HT1080 (cell line): ENCODE data around the gene THEM5. TPM values are rescaled to one million over a fixed set of nuclear protein-coding genes. Genes with fewer than 3 reads are reported as not detected.

ENCODE experiments used
- DNase-seq: peaks from one replicate; pipeline ENCODE4 v3.0.0-alpha.2; 2015; ENCODE audit warnings: low read depth
- total RNA-seq: library from RNA; depleted of rRNA; stranded (reverse); fragments of >200 nt; shearing (Covaris generic); gene quantifications from 2 replicates; pipeline ENCODE4 v1.2.3, GENCODE V29; 2014

THEM5 gene
- total RNA-seq, 1 experiment from 2014 or later = not detected

DNA sequence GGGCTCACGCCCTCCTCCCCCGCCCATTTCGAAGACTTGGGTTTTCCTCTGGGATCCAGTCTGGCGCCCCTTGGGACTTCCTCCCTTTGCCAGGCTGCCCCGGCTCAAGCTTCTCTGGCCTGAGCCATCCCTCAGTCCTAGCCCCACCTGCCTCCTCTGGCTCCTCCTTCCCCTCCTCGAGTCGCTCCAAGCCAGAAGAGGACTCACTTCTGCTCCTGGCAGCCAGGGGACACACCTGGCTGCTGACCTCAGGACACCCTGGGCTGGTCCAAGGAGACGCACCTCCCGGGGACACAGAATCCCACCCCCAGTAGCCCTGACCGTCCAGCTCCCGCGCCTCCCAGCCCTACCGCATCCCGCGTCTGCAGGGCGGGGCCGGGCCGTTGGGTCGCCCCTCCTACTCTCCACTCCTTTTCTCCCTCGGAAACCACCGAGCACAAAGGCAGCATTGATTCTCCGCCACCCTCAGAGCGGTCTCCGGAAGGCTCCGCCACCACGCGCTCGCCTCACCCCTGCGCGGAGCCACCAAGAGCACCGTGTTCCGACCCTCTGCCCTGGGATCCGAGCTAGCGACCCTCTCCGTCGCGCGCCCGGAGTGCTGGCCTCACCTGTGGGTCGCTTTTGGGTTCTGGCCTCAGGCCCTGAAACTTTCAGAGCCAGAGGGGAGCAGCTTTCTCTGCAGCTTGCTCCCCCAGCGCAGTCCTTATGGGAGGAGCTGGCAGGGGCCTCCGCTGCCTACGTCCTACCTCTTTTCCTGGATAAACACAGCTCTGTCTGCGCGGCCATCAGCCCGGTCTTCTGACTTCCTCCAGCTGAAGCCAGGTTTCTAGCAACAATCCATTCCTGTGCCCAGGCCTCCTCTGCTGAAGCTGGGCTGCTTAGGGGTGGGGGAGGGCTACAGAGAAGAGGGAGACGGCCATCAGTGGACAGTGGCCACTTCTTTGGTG is 13.8 kb downstream of the THEM5 start, which contains the start of gene C2CD4D:
Gene C2CD4D (minus strand): TSS at position 364 of the 947 bp plus-strand sequence. CDS start 831 bp downstream, outside the sequence.
- no peak for DNase-seq

DNA sequence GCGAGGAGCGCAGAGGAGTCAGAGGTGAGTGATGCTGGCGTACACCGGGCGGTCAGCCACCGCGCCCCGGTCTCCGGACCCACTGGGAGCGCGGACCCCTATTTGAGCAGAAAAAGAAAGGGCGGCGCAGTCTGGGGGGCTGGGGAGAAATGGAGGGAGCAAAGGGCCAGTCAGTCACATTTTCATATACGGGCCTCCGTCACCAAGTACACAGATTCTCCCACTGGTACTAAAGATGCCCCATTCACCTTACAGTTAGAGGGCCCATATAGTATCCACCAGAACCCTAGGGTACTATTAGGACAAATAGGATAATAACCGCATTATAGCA is 14.5 kb downstream of the THEM5 start:
- DNase-seq = no peak

DNA sequence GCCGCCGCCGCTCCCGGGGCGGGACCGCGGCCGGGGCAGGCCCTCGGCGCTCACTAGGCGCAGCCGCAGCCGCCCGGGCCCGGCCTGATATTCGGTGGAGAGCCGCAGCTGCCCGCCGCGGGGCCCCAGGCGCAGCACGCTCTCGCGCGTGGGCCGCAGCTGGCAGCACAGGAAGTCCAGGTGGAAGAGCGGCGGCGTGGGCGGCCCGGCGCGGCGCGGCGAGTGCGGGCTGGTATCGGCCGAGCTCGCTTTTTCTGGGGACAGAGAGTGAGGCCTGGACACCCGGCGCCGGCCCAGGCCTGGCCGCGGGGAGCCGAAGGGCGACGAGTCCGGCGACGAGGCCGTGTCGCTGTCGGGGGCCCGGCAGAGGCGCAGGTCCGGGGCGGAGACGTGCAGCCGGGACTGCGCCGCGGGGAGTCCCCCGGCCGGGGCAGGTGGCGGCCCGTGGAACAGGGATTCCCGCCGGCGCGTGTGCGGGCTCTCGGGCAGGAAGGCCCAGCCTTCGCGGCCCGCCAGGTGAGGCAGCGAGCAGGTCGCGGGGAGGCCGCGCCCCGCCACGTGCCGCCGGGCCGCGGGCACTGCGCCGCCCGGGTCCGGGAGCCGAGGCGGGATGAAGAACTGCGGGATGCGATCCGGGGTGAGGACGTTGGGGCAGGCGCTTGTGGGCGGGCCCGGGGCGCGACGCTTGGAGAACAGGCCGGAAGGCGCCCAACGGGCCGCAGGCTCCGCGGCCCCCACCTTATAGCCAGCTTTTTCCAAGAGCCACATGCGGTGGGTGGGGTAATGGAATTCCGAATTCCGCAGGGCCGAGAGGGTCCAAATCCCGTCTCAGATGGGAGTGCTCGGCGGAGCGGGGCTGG is 15.1 kb downstream of the THEM5 start:
- no peak for DNase-seq

GRCh38 chr1:151837884-151838221 is 15.7 kb downstream of the THEM5 start:
- no peak for DNase-seq

DNA sequence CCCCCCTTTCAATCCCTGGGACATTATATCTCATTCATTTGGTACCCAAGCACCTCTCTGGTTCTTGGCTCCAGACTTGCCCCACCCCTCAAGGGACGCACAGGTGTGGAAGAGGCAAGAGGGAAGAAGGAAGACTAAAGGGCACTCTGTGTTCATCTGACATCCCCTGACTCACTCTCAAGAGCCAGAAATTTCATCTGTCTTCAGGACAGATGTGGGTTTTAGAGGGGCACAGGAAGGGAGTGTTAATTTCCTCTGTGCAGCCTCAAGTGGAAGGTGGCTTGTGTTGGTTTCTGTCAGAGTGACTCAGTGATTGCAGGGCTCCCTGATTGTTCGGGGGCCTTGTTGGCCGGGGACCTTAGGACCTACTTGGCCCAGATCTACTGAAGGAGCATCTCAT is 16.3 kb downstream of the THEM5 start:
- peak; percentile 67 for DNase-seq

GRCh38 chr1:151835596-151835995 is 17.9 kb downstream of the THEM5 start:
- DNase-seq = no peak

DNA sequence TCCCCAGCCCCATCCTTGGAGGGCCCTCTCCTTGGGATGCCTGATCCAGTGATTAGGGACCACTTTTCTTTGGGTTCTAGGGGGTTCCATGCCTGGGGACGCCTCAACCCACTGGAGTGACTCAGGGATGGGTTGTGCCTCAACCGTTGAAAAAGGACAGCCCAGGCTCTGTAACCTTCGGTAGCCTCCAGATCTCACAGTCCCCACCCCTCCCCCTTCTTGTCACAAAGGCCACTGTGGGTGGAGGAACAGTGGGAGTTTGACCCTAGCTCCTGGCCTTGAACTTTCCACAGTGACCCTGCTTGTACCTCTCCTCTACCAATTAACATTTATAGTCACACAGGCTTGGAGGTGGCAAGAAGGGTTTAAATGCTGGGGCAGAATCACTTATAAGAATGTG is 19.3 kb downstream of the THEM5 start:
- DNase-seq = no peak

DNA sequence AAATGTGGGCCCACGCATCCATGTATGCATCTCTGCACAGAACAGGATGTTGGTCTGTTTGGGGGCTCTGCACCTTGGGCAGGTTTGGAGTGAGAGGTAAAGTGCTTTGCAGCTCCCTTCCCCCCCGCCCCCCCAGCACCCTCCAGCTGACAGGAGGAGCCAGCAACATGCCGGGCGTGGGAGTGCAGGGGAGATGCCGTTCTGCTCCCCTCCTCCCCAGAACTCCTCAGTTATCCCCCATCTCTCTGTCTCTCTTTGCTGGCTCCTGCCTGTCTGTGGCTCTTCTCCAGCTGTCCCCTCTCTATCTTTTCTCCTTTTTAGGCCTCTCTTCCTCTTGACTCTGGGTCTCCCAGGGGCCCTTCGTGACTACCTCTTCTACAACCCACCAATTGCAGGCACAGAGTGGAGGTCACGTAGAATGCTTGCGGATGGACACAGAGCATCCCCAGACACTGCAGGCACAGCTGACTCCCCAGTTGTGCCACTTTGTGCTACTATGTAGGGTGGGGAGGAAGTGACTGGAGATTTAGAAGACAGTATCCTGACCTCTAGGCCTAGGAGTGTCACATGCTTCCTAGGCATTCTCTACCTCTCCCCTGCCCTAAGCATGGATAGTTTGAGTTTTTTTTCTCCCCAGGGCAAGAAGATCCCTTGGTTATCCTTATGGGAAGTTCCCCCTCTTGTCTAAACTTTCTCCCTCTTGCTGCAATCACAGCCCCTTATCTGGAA is 20.2 kb downstream of the THEM5 start:
- no peak for DNase-seq

DNA sequence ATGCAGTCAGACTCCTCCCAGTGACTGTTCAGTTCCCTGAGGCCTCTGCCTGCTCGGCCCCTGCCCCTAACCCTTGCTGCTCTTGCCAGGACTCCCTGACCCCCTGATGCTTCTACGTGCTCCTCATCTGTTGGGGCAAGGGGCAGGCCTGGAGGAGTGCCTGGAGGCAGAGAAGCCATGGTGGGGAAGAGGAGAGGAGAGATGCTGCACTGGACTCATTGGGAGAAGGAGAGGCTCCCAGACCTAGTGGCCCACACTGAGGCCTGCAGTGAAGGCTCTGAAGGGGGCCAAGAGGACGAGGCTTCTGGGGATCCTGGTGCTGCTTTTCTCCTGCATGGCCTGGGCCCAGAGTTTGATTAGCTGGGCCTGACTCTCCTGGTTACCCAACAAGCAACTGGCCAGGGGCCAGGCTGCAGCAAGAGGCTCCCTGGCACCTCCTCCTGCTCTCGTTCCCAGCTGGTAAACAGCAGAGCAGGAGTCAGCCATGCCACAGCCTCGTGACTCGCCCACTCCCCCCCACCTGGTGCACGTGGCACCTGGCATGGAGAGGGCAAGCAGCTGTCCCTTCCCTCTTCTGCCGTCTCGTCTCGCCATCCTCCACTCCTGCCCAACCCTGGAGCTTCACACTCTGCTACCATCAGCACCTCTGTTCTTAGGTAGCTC is 21.1 kb downstream of the THEM5 start:
- peak; percentile 26 for DNase-seq

GRCh38 chr1:151831605-151832004 is 21.9 kb downstream of the THEM5 start, which contains the start of gene RORC:
TSS of gene RORC (minus strand) at chr1:151831802. CDS start at chr1:151831764, 38 bp downstream.
- no peak for DNase-seq

DNA sequence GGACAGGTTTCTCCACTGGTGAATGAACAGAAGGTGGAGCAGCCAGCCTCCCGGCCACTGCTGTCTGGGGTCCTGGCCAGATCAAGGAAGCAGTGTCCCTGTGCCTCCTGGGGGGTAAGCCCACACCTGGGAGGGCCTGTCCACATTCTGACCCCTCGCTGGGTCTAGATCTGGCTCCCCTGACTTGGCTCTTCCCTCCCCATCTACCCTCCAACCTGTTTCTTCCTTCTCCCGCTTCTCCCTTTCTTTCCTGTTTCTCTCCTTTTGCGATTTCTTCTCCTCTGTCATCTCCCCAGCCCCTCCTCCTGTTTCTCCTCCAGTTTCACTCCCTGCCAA is 22.3 kb downstream of the THEM5 start:
- no peak for DNase-seq

- DNase-seq = no peak
These were observed 23.5 kb downstream of the THEM5 start for GRCh38 chr1:151830055-151830454.

- DNase-seq = no peak
These were observed 24.0 kb downstream of the THEM5 start for GRCh38 chr1:151829352-151830046.

DNA sequence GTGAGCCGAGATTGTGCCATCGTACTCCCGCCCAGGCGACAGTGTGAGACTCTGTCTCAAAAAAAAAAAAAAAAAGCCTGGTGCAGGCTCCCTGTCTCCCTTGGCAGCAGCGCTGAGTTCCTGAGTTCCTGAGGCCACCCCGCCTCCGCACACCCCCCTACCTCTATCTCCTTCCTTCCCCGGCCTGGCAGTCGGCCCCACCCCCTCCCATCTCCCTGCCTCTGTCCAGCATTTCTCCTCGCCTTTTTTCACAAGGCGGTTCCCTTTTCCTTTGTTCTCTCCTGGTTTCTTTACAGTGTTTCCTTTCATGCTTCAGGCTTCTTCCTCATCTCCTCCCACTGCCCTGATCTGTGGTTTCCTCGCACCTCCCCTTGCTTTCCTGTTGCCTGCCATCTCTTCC is 24.6 kb downstream of the THEM5 start:
- peak; percentile 82 for DNase-seq

DNA sequence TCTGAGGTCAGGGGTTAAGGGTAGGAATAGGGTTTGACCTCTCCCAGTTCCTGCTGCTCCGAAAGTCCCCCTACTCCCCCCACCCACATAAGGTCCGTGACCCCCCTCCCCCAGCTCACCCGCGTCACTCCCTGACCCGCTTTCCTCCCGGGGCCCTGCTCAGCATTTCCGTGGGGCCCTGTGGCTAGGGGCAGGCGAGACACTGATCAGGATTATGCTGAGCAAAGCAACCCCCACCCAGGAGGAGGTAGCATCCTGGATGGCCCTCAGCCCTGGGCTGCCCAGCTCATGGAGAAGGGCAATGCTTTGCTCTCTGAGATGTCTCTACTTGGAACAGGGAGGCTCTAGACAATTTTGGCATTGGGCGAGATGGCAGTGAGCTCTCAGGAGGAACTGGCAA is 25.7 kb downstream of the THEM5 start:
- no peak for DNase-seq

GRCh38 chr1:151825751-151826660 is 27.5 kb downstream of the THEM5 start:
- DNase-seq = no peak

GRCh38 chr1:151825204-151825603 is 28.3 kb downstream of the THEM5 start:
- no peak for DNase-seq

GRCh38 chr1:151823175-151823574 is 30.3 kb downstream of the THEM5 start:
- no peak for DNase-seq

DNA sequence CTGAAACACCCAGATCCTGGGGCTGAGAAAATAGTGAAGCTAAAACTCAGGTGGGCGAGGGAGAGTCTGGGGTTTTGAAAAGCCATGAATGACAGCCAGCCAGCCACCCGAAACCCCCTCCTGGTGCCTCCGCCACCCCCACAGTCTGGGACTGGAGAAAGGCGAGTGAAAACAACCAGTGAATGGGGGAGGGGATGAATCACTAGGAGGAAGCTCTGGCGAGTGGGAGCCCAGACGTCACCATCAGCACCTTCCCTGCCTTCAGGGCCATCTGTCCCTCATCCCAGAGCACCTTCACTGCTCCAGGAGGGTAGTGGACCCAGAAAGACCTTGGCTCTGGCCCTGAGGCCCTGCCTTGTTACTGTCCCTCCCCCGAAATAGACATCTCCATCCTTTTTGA is 31.1 kb downstream of the THEM5 start:
- DNase-seq = no peak
